NB4 (cell line): ENCODE measurements around the gene PARD3.

Experiments
- DNase-seq: peaks from one replicate; pipeline ENCODE4 v3.0.0; 2010; ENCODE audit warnings: low read depth
- H3K4me3 ChIP-seq: one replicate; pipeline ENCODE4 v1.5.1; 2011; ENCODE audit warnings: mild to moderate bottlenecking, low read depth, low read length, moderate library complexity
- MYC ChIP-seq: IDR thresholded peaks from 2 replicates; pipeline ENCODE4 v1.6.1; 2011; ENCODE audit warnings: low read depth, low read length
- POLR2A ChIP-seq: IDR thresholded peaks from 2 replicates; pipeline ENCODE4 v1.6.1; 2011; ENCODE audit warnings: mild to moderate bottlenecking; ENCODE audit not compliant: insufficient read length; ENCODE audit errors: extremely low read depth
- TF ChIP-seq, protein P1 (sequence below): IDR thresholded peaks from 2 replicates; pipeline ENCODE4 v1.6.1; 2011; ENCODE audit warnings: low read depth, low read length
- TF ChIP-seq, protein P2 (sequence below): IDR thresholded peaks from one replicate; pipeline ENCODE4 v1.5.1; 2012; ENCODE audit warnings: low read depth, low read length

The PARD3 gene

DNA sequence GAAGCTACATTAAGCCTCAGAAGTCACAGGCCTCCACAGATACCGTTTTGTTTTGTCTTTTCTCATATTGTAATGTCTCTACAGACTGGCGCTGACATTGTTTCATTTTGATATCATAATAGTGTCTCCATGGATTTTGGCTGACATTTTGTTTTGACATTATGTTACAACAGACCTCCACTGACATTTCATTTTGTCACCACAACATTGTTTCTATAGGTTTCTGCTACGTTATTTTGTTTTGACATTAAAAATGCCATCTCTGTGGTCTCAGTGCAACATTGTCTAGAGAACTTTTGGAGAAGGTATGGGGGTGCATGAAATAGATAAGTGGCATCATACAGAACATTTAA, 666.8 kb downstream of the PARD3 start:
- TF ChIP-seq, protein P1, sequence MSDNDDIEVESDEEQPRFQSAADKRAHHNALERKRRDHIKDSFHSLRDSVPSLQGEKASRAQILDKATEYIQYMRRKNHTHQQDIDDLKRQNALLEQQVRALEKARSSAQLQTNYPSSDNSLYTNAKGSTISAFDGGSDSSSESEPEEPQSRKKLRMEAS: no peak
- TF ChIP-seq, protein P2, sequence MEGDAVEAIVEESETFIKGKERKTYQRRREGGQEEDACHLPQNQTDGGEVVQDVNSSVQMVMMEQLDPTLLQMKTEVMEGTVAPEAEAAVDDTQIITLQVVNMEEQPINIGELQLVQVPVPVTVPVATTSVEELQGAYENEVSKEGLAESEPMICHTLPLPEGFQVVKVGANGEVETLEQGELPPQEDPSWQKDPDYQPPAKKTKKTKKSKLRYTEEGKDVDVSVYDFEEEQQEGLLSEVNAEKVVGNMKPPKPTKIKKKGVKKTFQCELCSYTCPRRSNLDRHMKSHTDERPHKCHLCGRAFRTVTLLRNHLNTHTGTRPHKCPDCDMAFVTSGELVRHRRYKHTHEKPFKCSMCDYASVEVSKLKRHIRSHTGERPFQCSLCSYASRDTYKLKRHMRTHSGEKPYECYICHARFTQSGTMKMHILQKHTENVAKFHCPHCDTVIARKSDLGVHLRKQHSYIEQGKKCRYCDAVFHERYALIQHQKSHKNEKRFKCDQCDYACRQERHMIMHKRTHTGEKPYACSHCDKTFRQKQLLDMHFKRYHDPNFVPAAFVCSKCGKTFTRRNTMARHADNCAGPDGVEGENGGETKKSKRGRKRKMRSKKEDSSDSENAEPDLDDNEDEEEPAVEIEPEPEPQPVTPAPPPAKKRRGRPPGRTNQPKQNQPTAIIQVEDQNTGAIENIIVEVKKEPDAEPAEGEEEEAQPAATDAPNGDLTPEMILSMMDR: no peak
- TF ChIP-seq POLR2A (no peak), MYC (no peak)
- no peak for DNase-seq
- H3K4me3 ChIP-seq: no peak overlapping the region

DNA sequence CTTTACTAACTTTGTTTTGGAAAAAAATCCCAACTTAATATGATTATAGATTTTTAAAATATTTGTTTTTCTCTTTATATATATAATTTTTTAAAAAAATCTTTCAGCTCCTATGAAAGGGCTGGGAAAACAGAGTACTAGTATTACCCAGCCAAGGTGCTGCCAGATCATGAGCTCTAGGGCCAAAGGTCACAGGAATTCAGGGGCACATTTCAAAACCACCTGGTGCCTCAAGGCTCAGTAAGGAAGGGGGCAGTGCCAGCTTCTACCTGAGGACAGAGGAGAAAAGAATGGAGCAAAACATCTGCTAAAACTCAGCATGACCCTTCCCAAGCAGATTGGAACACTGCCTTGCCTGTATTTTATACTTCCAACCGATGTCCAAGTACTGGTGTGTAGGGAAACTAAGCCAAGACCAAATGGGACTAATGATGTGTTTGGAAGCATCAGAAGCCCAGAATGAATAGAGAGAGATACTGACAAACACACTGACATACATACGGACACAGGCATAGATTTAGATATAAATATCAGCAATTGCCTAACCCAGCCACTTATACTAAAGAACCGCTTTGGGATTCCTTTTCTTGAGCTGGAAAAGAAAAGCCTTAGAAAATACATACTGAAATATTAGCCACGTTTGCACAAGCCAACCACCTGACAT, 667.3 kb downstream of the PARD3 start:
- TF ChIP-seq, protein P1: no peak
- TF ChIP-seq, protein P2: no peak
- no peak for TF ChIP-seq MYC
- TF ChIP-seq POLR2A: no peak
- no peak for DNase-seq
- H3K4me3 ChIP-seq: no peak overlapping the region

DNA sequence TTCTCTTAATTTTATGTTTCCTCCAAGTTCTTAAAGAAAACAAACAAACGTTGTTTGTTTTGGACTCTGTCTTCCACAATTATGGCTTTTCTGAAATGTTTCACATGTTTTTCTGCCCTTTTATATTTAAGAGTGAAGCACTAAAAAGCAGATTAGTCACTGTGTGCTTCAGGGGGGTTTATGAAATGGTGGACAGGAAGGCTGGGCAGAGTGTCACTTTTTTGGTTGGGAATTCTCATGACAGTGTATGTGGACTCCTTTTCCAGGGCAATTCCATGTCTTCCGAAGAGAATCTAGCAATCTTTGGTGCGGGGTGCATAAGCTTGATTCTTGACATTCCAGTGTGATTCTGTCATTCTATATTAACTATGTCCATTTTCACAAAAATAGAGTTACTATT, 669.4 kb downstream of the PARD3 start:
- TF ChIP-seq, protein P1: no peak
- TF ChIP-seq POLR2A (no peak), MYC (no peak)
- H3K4me3 ChIP-seq: no peak overlapping the region
- no peak for DNase-seq

DNA sequence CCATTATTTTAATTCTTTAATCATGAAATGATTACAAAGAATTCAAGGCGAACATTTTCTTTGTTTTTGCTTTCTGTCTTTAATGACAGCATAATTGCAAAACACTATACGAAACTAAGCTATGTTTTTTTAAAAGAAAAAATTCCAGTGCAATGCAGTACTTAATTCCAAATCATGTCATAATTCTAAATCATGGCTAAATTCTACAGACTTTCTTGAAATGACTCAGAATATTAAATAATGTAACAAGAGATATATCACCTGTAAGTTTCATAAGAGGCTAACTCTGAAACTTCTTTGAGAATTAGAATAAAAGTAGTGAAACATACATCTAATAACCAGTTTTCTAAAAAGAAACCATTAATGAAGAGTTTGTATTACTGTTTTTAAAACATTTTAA, 671.6 kb downstream of the PARD3 start:
- no peak for DNase-seq
- H3K4me3 ChIP-seq: no peak overlapping the region
- TF ChIP-seq MYC: no peak
- TF ChIP-seq, protein P2: no peak
- TF ChIP-seq, protein P1: no peak
- TF ChIP-seq POLR2A: no peak

DNA sequence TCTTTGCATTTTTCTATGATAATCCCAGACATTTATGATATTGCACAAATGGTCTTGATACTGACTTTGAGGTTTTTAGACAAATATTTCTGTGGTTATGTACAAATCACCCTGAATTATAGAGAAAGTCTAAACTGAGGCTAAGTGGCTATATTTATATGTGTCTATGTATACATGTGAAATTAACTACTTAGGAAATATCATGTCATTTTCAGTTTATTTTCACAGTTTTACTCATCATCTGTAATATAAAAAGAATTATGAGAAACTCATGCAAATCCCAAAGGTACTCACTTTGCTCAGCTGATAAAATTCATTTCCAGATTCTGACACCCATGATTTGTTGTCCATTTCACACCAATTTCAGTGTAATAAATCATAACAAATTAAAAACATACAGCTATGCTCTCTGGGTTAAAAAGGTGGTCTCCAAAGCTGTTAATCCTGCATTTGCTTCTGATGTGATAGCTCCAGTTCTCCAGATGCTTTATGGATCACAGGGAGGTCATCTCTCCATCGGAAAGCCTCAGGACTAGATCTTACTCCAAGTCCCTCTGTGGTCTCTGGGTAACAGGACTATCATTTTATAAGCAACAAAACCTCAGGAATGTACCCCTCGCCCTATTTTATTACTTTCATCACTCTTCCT, 673.9 kb downstream of the PARD3 start:
- DNase-seq: no peak
- TF ChIP-seq POLR2A: no peak
- TF ChIP-seq, protein P2: no peak
- no peak for TF ChIP-seq MYC
- TF ChIP-seq, protein P1: no peak
- H3K4me3 ChIP-seq: no peak overlapping the region

DNA sequence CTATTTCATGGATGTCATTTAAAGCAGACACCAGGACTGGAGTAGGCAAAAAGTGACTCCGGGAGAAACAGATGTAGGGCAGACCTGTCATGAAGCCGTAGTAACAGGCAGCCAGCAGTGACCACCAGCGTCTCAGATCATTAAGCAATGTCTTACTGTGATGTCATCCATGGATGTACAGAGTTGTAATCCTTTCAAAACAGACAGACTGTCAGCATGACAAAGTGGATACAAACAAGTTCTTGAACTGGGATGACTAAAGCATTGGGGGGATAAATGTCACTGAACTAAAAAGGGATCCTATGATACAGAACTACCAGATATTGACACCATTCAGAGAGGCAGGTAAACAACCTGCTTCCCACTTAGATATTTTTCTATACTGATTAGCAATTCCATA, 675.5 kb downstream of the PARD3 start:
- H3K4me3 ChIP-seq: no peak overlapping the region
- TF ChIP-seq, protein P2: no peak
- TF ChIP-seq POLR2A (no peak), MYC (no peak)
- TF ChIP-seq, protein P1: no peak
- DNase-seq: no peak
